NOMO-1 treated with DMSO at 0.1 percent for 48 hours (cell line): ENCODE data around the gene GRIK1.

Experiments
- DNase-seq: peaks from one replicate; lab custom pipeline; 2025; ENCODE audit not compliant: unreplicated experiment; lab: John Stamatoyannopoulos, UW

GRIK1 gene

GRCh38 chr21:29555601-29556000 lies 384.2 kb downstream of the GRIK1 start:
- no peak for DNase-seq

- no peak for DNase-seq
Measured at GRCh38 chr21:29550205-29550604, 389.6 kb downstream of the GRIK1 start.

- DNase-seq = no peak
Measured at GRCh38 chr21:29549614-29550013, 390.2 kb downstream of the GRIK1 start.

- no peak for DNase-seq
Measured at GRCh38 chr21:29547998-29548397, 391.8 kb downstream of the GRIK1 start.

GRCh38 chr21:29546071-29546470 lies 393.7 kb downstream of the GRIK1 start:
- no peak for DNase-seq

- no peak for DNase-seq
Measured at GRCh38 chr21:29540289-29540688, 399.5 kb downstream of the GRIK1 start.

GRCh38 chr21:29538115-29538514 lies 401.7 kb downstream of the GRIK1 start:
- DNase-seq = no peak

- no peak for DNase-seq
Measured at GRCh38 chr21:29534448-29534847, 405.3 kb downstream of the GRIK1 start.

GRCh38 chr21:29529139-29529538 lies 410.7 kb downstream of the GRIK1 start:
- no peak for DNase-seq

- no peak for DNase-seq
Measured at GRCh38 chr21:29526545-29526944, 413.3 kb downstream of the GRIK1 start.

- no peak for DNase-seq
Measured at GRCh38 chr21:29524055-29524454, 415.7 kb downstream of the GRIK1 start.

GRCh38 chr21:29523646-29524045 lies 416.1 kb downstream of the GRIK1 start:
- no peak for DNase-seq

GRCh38 chr21:29521872-29522271 lies 417.9 kb downstream of the GRIK1 start:
- no peak for DNase-seq

- DNase-seq = no peak
Measured at GRCh38 chr21:29520171-29520570, 419.6 kb downstream of the GRIK1 start.

GRCh38 chr21:29514652-29515247 lies 425.0 kb downstream of the GRIK1 start:
- no peak for DNase-seq

GRCh38 chr21:29513535-29513934 lies 426.3 kb downstream of the GRIK1 start:
- no peak for DNase-seq

GRCh38 chr21:29511096-29511495 lies 428.7 kb downstream of the GRIK1 start:
- DNase-seq = no peak

- DNase-seq = peak; percentile 84
Measured at GRCh38 chr21:29509121-29509520, 430.7 kb downstream of the GRIK1 start.

GRCh38 chr21:29508301-29508700 lies 431.5 kb downstream of the GRIK1 start:
- no peak for DNase-seq

- no peak for DNase-seq
Measured at GRCh38 chr21:29506947-29507346, 432.8 kb downstream of the GRIK1 start.

- no peak for DNase-seq
Measured at GRCh38 chr21:29506214-29506613, 433.6 kb downstream of the GRIK1 start.

GRCh38 chr21:29504751-29505321 lies 435.0 kb downstream of the GRIK1 start:
- DNase-seq = no peak

- DNase-seq = no peak
Measured at GRCh38 chr21:29501451-29501850, 438.3 kb downstream of the GRIK1 start.
